Activated CD4-positive, CD25-positive, alpha-beta regulatory T cell treated with anti-CD3 and anti-CD28 coated beads, Interleukin-2, amount 50 U/mL, for 16 hours (primary cell): ENCODE results near the gene GAS7.

Experiments used
- DNase-seq: peaks from one replicate; pipeline ENCODE4 v3.0.0-alpha.2; 2020; ENCODE audit warnings: low read depth, low spot score

The GAS7 gene

GRCh38 chr17:10050597-10051101 lies 147.8 kb downstream of the GAS7 start:
- DNase-seq = no peak

GRCh38 chr17:10048629-10049350 lies 149.6 kb downstream of the GAS7 start:
- DNase-seq = no peak

- no peak for DNase-seq
These were observed 151.3 kb downstream of the GAS7 start for GRCh38 chr17:10046786-10047785.

DNA sequence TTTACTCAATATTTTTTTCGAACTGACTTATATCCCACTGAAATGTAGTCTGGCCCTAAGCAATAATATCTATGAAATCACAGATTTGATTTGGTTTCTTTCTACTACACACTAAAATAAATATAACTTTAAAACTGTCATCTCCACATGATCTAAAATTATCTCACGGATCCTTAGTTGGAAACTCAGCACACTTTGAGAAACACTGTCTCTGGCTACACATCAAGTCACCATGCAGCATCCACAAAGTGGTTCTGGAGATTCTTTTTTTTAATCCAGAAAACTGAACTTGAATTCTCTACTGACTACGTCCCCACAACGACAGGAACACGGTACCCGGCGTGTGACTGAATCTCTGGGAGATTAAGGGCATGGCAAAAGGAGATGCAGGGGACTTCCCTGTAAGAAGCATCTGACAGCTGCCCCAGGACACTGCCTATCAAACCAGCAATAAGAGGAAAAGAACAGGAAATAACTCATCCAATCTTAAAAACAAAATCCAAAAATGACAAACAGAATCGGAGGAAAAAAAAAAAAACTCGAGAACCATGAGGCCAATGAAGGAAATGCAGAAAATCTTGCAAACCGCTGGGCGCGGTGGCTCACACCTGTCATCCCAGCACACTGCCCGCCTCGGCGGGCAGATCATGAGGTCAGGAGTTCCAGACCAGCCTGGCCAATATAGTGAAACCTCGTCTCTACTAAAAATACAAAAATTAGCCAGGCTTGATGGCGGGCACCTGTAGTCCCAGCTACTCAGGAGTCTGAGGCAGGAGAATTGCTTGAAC lies 152.3 kb downstream of the GAS7 start:
- no peak for DNase-seq

DNA sequence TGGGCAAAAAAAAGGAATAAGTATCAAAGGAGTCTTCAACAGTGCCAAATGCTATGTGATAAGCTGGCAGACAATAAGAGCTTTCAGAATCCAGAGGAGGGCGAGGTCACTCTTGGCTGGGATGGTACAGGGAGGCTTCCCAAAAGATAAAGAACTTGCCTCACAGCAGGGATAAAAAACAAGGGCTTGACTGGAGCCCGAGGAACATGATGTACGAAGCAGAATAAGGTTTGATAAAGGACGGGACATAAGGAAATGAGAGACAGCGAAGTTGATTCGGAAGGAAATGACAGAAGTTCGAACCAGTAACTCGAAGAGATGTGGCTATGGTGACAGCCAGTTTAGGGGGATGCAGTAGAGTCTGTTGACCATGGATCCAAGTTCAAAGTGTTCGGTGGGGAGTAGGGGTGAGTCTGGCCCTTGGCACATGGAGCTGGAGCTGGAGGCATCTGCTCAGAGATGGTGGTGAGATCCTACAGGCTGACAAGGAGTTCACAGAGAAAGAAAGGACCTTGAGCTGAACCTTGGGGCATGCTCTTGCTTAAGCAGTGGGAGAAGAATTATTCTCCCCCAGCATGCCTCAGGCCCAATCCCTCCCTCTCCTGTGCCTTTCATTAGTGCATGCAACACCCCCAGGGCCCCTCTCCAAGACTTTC lies 155.7 kb downstream of the GAS7 start:
- no peak for DNase-seq

DNA sequence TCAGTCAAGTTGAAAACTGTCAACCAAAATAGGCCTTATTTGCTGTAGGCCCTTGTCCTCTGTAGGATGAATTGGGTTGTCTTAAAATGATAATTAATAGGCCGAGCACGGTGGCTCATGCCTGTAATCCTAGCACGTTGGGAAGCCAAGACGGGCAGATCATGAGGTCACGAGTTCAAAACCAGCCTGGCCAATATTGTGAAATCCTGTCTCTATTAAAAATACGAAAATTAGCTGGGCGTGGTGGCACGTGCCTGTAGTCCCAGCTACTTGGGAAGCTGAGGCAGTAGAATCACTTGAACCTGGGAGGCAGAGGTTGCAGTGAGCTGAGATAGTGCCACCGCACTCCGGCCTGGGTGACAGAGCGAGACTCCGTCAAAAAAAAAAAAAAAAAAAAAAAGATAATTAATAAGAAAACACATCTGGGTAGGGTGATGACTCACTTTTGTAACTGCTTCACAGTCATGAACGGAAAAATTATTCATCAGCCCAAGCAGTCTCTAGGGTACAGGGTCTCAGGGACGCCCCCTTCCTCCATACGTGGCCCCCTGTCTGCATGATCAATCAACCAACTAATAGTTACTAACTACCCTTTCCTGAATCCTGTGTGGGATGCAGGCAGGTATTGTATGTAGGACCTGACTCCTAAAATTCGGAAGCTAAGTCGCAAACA lies 156.4 kb downstream of the GAS7 start:
- DNase-seq = no peak

DNA sequence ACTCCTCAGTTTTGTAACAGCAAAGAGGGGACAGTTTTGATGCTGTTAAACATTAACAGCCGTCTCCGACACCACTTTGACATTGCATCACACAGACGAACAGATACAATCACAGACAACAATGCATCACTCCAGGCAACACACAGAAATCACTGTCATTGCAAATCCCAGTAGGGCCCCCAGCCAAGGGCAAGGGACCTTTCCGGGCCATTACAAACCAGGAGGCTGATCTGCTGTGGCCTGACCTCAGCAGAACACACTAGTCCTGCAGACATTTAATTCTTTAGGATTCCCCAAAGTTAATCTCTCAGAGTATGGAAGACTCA lies 157.2 kb downstream of the GAS7 start:
- DNase-seq = no peak

DNA sequence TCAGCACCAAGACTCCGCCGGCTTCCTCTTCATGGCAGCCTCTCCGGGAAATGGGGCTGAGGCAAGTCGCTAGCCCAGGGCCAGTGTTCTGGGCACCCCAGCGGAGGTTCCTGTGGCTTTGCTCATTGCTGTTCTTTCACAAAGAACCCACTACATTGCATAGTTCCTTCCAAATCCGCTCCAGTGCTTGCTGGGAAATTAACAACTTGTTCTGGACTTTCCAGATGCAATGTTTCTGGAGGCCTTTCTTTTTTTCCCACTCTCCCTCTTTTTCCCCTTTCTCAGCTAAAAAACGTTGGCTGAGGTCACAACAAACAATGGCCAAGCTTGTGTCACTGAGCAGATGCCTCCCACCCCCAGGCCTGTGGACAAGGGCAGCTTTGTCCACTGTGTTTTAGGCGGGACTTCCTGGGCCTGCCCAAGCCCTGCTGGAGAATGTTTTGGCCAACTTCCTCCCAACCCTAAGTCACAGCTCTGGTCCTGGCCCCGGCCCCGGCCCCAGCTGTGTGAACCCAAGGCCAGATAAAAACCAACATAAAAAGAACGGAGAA lies 161.8 kb downstream of the GAS7 start:
- DNase-seq = no peak

DNA sequence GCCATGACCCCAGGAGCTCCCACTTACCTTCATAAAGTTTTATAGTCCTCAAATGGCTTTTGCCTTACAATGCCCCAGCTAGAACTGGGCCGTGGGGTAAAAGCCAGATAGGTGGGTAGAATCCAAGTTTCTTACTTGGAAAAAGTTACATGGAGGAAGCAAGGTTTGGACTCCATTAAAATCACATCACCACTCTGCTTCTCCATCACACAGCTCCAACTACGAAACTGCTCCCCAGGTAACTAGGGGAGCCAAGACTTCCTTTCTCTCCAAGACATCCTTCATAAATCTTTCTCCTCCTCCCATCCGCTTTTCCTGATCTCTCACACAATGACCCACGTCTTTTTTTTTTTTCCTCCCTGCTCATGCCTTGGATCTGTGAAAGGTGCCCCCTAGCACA lies 162.5 kb downstream of the GAS7 start:
- no peak for DNase-seq

DNA sequence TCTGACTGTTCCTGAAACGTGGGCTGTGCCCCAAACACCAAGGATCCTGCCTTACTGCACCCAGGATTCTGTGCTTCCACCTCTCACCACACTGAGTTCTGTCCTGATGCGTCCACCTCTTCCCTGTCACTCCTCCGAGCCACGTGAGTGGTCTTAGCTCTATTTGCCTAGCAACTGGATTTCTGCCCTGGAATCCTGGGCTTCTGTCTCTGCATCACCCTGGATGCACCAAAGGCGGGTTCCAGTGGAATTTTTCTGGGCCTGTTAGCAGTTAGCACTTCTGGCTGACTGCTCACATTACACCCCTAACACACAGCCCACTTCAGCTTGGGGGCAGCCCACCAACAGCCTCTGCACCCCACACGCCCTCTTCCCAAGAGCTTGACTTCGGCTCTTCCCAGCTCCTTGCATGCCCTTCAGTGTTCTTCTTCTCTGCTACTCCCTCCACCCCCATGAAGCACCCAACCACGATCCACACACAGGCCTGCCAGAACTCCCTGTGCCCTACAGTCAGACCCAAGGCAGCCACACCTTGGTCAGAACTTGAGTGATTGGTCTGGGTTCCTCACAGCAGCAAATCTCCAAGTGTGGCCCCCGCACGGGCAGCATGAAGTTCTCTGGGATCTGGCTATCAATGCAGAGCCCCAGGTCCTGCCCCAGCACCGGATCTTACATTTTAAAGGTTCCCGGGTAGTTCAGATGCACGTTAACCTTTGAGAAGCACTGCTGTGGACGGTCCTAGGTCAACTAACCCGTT lies 163.5 kb downstream of the GAS7 start:
- DNase-seq = no peak

DNA sequence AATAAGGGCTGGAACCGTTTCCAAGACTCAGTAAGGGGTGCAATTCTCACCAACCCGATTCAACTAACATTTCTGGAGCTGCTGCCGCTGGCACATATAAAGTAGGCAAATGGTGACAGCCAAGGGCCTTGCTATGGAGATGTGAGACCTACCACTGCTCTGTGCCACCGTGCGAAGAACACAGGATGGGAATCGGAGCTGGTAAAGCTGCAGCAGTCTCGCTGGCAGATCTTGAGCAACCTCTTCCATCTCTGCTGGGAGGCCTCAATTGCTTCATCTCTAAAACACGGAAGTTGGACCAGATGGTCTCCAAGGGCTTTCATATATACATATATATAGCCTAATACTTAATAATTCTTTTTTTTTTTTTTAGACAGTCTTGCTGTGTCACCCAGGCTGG lies 164.4 kb downstream of the GAS7 start:
- DNase-seq = no peak

DNA sequence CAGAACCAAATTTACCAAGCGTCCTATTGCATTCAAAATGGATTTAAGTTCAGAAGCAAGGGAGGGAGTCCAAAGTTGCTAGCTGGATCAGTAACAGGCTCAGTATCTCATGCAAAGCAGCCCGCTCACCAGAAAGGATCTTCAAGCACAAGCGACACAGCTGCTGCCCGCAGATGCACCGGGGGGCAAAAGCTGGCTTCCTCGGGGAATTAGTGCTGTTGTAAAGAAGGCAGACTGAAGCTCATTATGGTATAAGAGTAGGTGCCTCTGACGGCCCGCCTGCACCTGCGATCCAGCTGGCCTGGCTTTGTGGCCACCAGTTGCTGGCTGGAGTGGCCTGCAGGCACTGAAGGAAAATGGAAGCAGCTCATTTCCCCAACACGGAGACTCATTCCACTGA lies 165.0 kb downstream of the GAS7 start:
- no peak for DNase-seq

GRCh38 chr17:10032118-10032852 lies 166.1 kb downstream of the GAS7 start:
- DNase-seq = no peak

DNA sequence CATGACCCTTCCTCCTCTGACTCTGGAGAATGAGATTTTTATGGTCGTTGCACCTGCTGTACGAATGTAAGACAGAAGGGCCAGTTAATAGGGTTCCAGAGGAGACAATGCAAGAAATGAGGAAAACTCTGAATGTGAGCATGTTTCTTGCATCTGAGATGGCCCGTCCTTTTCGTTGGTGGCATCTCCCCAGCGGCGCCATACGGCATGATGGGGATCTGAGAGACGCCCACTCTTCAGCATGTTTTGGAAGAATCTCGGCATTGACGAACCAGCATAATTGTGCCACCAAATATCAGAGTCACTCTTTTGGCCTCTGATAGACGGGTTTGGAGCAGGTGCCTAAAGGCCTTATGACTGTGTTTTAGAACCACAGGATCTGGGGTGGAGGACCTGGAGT lies 166.8 kb downstream of the GAS7 start:
- no peak for DNase-seq

- no peak for DNase-seq
These were observed 167.3 kb downstream of the GAS7 start for GRCh38 chr17:10031127-10031526.

DNA sequence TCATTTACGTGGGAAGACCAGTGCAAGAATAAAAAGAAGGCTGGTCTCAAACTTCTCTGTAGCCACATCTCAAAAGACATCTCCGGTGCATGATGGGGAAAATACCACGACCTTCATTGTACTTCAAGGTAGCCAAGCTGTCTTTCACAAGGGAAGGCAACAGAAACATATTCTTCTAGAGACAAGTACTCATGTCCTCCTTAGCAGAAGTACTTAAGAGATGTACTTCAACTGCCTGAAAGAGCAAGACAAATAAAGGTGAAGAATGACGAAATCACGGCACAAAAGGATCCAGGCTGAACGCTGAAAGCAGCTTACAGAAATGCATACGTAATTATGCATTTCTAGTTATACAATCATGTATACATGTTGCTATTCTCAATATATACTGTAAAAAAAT lies 169.3 kb downstream of the GAS7 start:
- DNase-seq = no peak

DNA sequence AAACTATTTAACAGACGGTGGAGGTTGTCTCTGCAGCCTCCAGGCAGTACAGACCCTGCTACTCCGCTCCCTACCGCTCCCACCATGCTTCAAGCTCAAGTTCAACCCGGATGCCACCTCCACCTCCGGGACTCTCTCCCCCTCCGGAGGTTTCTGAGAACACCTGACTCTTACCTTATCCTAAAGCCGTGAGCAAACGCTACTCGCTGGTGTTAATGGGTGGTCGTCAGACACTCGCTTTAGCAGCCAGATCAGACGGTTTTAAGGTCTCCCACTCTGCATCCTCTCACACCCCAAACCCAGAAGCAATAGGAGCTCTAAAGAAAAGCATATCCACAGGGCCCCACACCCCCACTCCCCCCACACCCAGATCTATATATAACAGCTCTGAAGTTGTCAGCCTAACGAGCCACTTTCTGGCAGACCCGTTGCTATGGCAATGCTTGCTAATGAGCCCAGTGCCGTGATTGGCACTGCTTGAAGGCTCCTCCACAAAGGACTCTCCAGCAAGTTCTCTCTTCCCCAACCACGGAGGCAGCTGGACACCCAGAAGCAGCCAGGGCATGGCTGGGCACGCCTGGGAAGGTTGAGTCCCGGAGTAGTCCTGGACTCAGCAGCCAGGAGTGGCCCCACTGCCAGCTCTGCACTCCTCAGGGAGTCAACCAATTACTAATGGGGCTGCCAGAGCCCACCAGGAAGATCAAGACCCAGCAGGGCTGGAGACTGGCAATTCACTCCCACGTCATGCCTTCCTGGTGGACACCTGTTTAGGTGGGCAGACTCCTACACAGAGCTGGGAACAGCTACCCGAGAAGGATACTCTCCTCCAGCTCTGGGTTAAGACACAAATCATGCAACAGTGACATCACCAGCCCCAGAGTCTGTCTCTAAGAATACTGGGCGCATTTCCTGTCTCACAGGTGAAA lies 172.2 kb downstream of the GAS7 start:
- no peak for DNase-seq

DNA sequence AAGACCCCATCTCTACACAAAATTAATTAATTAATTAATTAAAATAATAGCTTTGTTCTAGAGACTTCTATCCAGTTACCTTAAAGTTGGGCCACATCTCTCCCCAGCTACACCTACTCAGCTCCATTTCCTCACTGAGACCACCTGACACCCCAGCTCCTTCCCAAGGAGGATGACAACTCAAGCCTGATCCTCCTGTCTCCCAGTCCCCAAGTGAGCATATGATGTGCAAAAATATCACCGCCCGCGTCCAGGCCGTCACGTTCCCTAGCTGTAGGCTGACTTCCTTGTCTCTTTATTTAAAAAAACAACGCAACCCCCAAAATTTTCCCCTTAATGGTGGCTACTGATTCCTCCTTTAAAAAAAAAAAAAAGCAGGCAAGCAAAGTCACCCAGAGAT lies 173.2 kb downstream of the GAS7 start:
- no peak for DNase-seq
